Measurements from ENCODE around the gene TSPOAP1.

Gene TSPOAP1

DNA sequence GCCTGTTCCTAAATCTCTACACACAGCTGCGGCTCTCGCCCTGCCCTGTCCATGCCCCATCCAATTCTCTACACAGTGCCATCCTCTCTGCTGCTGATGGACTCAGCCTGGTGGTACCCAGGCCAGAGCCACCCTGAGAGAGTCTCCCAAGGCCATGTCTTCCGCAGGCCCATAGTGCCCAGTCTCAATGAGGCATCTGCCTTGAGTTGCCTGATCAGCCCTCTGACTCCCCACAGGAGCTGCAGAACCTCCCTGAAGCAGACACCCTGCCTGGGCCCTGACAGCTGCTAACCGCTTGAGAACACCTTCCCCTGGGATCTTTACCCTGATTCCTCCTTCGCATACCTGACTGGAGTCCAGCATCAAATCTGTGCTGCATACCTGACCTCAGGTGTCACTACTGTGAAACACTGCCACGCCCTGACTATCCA is 13.3 kb downstream of the TSPOAP1 start:
- TF ChIP-seq ZNF565 (CRISPR knock-in tag; conservative IDR thresholded peaks at IDR 0.05; ENCODE audit: low read depth) (no peak), ARNTL (CRISPR knock-in tag; IDR thresholded peaks at IDR 0.05; ENCODE audit: borderline replicate concordance, low read depth) (no peak), OSR1 (CRISPR knock-in tag; IDR thresholded peaks at IDR 0.05) (no peak), RARB (CRISPR knock-in tag; IDR thresholded peaks at IDR 0.05) (no peak)
- TF ChIP-seq, protein P1, sequence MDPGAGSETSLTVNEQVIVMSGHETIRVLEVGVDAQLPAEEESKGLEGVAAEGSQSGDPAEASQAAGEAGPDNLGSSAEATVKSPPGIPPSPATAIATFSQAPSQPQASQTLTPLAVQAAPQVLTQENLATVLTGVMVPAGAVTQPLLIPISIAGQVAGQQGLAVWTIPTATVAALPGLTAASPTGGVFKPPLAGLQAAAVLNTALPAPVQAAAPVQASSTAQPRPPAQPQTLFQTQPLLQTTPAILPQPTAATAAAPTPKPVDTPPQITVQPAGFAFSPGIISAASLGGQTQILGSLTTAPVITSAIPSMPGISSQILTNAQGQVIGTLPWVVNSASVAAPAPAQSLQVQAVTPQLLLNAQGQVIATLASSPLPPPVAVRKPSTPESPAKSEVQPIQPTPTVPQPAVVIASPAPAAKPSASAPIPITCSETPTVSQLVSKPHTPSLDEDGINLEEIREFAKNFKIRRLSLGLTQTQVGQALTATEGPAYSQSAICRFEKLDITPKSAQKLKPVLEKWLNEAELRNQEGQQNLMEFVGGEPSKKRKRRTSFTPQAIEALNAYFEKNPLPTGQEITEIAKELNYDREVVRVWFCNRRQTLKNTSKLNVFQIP (CRISPR knock-in tag; IDR thresholded peaks at IDR 0.05; ENCODE audit: borderline replicate concordance, low read depth): no peak
- TF ChIP-seq, protein P2, sequence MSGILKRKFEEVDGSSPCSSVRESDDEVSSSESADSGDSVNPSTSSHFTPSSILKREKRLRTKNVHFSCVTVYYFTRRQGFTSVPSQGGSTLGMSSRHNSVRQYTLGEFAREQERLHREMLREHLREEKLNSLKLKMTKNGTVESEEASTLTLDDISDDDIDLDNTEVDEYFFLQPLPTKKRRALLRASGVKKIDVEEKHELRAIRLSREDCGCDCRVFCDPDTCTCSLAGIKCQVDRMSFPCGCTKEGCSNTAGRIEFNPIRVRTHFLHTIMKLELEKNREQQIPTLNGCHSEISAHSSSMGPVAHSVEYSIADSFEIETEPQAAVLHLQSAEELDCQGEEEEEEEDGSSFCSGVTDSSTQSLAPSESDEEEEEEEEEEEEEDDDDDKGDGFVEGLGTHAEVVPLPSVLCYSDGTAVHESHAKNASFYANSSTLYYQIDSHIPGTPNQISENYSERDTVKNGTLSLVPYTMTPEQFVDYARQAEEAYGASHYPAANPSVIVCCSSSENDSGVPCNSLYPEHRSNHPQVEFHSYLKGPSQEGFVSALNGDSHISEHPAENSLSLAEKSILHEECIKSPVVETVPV (CRISPR knock-in tag; IDR thresholded peaks at IDR 0.05): no peak
- TF ChIP-seq, protein P3, sequence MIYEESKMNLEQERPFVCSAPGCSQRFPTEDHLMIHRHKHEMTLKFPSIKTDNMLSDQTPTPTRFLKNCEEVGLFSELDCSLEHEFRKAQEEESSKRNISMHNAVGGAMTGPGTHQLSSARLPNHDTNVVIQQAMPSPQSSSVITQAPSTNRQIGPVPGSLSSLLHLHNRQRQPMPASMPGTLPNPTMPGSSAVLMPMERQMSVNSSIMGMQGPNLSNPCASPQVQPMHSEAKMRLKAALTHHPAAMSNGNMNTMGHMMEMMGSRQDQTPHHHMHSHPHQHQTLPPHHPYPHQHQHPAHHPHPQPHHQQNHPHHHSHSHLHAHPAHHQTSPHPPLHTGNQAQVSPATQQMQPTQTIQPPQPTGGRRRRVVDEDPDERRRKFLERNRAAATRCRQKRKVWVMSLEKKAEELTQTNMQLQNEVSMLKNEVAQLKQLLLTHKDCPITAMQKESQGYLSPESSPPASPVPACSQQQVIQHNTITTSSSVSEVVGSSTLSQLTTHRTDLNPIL (CRISPR knock-in tag; IDR thresholded peaks at IDR 0.05; ENCODE audit: low read depth): no peak
- TF ChIP-seq, protein P4, sequence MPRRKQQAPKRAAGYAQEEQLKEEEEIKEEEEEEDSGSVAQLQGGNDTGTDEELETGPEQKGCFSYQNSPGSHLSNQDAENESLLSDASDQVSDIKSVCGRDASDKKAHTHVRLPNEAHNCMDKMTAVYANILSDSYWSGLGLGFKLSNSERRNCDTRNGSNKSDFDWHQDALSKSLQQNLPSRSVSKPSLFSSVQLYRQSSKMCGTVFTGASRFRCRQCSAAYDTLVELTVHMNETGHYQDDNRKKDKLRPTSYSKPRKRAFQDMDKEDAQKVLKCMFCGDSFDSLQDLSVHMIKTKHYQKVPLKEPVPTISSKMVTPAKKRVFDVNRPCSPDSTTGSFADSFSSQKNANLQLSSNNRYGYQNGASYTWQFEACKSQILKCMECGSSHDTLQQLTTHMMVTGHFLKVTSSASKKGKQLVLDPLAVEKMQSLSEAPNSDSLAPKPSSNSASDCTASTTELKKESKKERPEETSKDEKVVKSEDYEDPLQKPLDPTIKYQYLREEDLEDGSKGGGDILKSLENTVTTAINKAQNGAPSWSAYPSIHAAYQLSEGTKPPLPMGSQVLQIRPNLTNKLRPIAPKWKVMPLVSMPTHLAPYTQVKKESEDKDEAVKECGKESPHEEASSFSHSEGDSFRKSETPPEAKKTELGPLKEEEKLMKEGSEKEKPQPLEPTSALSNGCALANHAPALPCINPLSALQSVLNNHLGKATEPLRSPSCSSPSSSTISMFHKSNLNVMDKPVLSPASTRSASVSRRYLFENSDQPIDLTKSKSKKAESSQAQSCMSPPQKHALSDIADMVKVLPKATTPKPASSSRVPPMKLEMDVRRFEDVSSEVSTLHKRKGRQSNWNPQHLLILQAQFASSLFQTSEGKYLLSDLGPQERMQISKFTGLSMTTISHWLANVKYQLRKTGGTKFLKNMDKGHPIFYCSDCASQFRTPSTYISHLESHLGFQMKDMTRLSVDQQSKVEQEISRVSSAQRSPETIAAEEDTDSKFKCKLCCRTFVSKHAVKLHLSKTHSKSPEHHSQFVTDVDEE (CRISPR knock-in tag; IDR thresholded peaks at IDR 0.05): no peak
- no peak for ATAC-seq

DNA sequence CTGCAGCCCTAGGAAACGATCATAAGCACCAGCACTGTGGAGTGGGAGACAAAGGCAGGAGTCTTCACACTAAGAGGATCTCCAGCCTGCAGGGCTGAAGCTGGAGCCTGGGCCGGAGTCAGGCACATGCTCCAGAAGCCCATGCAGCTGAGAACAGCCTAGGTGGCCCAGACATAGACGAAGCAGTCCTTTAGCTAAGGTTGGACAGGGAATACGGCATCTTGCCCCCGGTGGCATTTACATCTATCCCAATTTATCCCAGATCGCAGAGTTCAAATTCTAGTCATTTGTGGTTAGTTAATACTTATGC is 13.9 kb downstream of the TSPOAP1 start:
- TF ChIP-seq ARNTL (CRISPR knock-in tag; IDR thresholded peaks at IDR 0.05; ENCODE audit: borderline replicate concordance, low read depth) (no peak), ISL1 (CRISPR knock-in tag; IDR thresholded peaks at IDR 0.05) (no peak), CSDC2 (CRISPR knock-in tag; IDR thresholded peaks at IDR 0.05) (no peak), ZNF565 (CRISPR knock-in tag; conservative IDR thresholded peaks at IDR 0.05; ENCODE audit: low read depth) (no peak), SNAI2 (CRISPR knock-in tag; IDR thresholded peaks at IDR 0.05) (no peak), ZFP30 (CRISPR knock-in tag; IDR thresholded peaks at IDR 0.05) (no peak), ZNF70 (CRISPR knock-in tag; IDR thresholded peaks at IDR 0.05) (no peak), TCF4 (CRISPR knock-in tag; IDR thresholded peaks at IDR 0.05; ENCODE audit: borderline replicate concordance) (no peak), ZNF8 (CRISPR knock-in tag; IDR thresholded peaks at IDR 0.05) (no peak), ZC3H10 (CRISPR knock-in tag; IDR thresholded peaks at IDR 0.05) (no peak)
- TF ChIP-seq, protein P5, sequence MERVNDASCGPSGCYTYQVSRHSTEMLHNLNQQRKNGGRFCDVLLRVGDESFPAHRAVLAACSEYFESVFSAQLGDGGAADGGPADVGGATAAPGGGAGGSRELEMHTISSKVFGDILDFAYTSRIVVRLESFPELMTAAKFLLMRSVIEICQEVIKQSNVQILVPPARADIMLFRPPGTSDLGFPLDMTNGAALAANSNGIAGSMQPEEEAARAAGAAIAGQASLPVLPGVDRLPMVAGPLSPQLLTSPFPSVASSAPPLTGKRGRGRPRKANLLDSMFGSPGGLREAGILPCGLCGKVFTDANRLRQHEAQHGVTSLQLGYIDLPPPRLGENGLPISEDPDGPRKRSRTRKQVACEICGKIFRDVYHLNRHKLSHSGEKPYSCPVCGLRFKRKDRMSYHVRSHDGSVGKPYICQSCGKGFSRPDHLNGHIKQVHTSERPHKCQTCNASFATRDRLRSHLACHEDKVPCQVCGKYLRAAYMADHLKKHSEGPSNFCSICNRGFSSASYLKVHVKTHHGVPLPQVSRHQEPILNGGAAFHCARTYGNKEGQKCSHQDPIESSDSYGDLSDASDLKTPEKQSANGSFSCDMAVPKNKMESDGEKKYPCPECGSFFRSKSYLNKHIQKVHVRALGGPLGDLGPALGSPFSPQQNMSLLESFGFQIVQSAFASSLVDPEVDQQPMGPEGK (CRISPR knock-in tag; IDR thresholded peaks at IDR 0.05; ENCODE audit: borderline replicate concordance): no peak
- no peak for ATAC-seq

DNA sequence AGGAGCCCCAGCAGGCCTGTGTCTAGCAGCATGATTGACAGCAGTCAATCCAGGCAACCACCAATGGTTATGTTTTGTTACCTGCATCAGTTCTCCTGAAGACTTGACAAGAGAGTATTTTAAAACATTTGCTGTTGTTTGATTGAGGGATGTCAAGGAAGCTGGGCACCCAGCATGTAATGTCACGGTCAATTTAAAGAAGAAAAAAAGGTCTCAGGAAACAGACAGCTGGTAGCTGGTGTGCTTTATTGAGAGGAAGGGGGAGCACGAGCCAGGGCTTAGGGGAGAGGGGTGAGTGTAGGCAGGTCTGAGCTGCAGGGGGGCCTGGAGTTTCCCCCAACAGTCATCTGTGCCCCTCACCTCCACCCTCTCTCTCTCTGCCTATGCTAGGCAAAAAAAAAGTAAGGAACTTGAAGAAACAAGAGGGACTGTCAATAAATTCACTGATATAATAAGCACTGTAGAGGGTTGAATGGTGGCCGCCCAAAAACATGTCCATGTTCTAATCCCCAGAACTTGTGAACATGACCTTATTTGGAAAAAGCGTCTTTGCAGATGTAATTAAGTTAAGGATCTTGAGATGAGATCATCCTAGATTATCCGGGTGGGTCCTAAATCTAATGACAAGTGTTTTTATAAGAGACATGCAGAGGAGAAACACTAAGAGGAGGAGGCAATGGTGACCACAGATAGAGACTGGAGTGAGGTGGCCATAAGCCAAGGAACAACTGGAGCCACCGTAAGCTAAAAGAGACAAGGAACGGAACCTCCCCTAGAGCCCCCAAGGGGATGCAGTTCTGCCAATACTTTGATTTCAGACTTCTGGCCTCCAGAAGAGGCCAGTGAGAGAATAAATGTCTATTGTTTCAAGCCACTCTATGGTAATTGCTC is 14.5 kb downstream of the TSPOAP1 start:
- ATAC-seq: no peak
- TF ChIP-seq, protein P3 (CRISPR knock-in tag; IDR thresholded peaks at IDR 0.05; ENCODE audit: low read depth): no peak
- TF ChIP-seq TOX (CRISPR knock-in tag; IDR thresholded peaks at IDR 0.05; ENCODE audit: borderline replicate concordance) (no peak), GLIS3 (CRISPR knock-in tag; IDR thresholded peaks at IDR 0.05) (no peak), ZNF565 (CRISPR knock-in tag; conservative IDR thresholded peaks at IDR 0.05; ENCODE audit: low read depth) (no peak), BACH2 (CRISPR knock-in tag; IDR thresholded peaks at IDR 0.05; ENCODE audit: borderline replicate concordance) (no peak), RARB (CRISPR knock-in tag; IDR thresholded peaks at IDR 0.05) (no peak), OSR1 (CRISPR knock-in tag; IDR thresholded peaks at IDR 0.05) (no peak), ZFP3 (CRISPR knock-in tag; IDR thresholded peaks at IDR 0.05) (no peak), ZNF8 (CRISPR knock-in tag; IDR thresholded peaks at IDR 0.05) (no peak), TCF4 (CRISPR knock-in tag; IDR thresholded peaks at IDR 0.05; ENCODE audit: borderline replicate concordance) (no peak), ARNTL (CRISPR knock-in tag; IDR thresholded peaks at IDR 0.05; ENCODE audit: borderline replicate concordance, low read depth) (no peak), SNAI2 (CRISPR knock-in tag; IDR thresholded peaks at IDR 0.05) (no peak)
- TF ChIP-seq, protein P2 (CRISPR knock-in tag; IDR thresholded peaks at IDR 0.05): no peak
